SIG-M5 treated with dmso at 0.1 percent for 504 hours (cell line): ENCODE measurements around the gene PVRIG.
A peak's percentile ranks its signal among the peaks of the same experiment; 100 is the strongest.
"Not testable (repeated sequence)": the region's sequence is repeated elsewhere in the genome, so short reads cannot be mapped to it uniquely, and the experiment has no call there.

Experiments used
- DNase-seq: peaks from one replicate; lab custom pipeline; 2025; ENCODE audit not compliant: unreplicated experiment; lab: John Stamatoyannopoulos, UW

Gene PVRIG

DNA sequence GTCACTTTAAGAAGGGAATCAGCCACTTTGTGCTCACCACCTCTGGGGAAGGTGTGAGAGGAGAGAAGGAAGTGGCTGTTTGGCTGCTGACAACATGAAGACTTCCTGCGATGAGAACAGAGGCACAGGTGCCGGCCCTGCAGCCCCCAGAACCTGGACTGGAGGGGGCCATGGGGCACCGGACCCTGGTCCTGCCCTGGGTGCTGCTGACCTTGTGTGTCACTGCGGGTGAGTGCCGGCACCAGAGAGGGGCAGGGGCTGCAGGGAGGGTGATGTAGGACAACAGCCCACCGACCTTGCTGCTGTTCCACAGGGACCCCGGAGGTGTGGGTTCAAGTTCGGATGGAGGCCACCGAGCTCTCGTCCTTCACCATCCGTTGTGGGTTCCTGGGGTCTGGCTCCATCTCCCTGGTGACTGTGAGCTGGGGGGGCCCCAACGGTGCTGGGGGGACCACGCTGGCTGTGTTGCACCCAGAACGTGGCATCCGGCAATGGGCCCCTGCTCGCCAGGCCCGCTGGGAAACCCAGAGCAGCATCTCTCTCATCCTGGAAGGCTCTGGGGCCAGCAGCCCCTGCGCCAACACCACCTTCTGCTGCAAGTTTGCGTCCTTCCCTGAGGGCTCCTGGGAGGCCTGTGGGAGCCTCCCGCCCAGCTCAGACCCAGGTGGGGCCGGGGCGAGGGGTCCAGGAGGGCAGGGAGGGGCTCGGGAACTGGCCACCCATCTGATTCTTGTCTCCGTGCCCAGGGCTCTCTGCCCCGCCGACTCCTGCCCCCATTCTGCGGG is at the start of gene PVRIG:
TSS of gene PVRIG (plus strand) at position 149 of the 785 bp plus-strand sequence. CDS start at position 171, 22 bp downstream.
- DNase-seq: not testable (repeated sequence)

DNA sequence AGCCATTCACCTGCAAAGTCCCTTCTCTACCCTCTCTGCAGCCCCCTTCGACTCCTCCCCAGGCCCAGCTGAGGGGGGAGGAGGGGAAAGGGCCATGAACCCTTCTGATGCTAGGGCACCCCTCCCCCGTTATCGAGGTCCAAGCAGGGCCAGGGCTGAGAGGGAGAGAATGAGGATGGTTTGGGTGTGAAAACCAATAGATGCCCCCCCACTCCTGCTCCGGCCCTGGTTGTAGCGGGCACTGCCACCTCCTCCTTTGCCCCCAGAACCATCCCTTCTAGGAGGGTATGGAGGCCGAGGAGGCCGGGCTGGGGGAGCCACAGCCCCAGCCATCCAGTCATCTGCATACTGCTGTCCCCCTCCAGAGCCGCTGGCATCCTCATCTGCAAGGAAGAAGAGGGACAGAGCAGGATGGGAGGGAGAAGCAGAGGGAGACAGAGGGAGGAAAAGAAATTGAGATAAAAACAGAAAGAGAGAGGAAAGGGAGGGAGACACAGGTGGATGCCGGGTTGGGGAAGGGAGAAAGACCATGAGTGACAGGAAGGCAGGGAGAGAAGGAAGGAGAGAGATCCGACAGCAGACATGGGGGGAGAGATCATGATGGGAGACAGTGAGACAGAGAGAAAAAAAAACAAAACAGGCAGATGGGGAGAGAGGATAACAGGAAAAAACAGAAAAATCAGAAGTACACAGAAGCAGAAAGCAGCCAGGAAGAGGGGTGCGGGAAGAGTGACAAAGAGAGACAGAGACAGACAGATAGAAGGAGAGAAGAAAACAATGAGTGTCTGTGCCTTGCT is 49.5 kb upstream of the PVRIG start:
- DNase-seq: no peak

DNA sequence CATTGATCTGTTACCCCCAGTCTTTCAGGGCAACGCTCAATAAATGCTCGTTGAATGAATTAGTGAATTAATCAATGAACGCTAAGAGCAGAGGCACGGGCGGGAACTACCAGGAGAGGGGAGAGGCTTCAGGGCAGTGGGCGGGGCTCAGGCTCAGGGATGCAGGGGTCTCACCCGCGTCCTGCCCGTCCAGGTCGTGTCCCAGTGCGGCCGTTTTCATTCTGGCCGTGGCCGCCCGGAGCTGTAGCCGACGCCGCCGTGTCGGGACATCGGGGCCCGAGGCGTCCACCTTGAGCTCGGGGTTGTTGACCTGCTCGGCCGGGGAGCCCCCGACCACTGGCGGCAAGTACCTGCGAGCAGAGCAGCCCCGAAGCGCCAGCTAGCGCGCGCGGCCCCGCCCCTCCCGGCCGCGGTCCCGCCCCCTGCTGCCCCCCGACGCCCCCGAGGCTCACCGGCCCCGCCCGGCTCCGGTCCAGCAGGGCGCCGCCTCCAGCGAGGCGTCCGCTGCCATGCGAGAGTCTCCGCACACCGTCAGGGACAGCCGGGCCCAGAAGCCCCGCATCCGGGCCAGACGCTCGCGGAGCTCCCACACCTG is 48.6 kb upstream of the PVRIG start:
- no peak for DNase-seq

DNA sequence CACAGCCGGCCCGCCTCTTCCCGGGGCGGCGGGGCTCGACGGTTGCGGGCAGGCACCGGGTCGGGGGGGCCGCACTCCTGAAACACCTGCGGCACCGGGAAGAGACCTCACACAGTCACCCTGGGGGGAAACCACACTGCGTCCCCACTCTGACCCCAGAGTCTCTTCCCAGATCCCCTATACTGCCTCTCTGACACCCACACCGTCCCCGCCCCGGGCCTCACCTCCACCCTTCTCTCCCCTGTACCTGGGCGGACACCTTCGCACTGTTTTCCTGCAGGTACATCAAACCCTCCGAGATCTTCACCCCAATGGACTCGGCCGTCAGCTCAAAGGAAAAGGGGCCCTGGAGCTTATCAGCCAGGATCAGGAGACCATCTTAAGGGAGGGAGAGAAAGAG is 47.9 kb upstream of the PVRIG start:
- no peak for DNase-seq

DNA sequence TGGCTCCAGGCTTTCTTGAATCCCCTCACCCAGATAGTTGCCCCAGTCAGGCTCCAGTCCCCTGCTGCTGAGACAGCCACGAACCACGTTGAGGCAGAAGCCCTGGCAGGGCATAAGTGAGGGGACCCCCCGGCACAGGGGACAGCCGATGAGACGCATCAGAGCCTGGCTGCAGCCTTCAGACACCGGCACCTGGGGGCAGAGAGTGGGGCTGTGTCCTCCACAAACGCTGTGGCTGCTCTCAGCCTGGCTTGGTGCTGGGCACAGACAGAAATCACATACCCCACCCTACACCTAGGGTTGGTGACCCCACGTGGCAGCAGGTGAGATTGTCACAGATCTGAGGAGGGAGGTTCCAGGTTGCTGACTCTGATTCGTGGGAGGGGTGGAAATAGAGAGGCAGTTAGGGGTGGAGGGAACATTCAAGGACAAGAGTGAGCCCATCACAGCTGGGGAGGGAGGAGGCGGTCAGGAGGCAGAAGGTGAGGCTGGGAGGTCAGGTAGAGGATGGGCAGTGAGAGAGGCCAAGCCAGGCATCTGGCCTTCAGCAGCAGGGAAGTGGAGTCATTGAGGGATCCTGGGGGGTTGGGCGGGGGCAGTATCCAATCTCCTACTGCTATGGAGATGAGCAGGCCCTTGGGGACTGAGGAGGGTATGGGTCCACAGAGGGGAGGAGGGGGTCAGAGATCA is 45.8 kb upstream of the PVRIG start:
- DNase-seq: no peak

DNA sequence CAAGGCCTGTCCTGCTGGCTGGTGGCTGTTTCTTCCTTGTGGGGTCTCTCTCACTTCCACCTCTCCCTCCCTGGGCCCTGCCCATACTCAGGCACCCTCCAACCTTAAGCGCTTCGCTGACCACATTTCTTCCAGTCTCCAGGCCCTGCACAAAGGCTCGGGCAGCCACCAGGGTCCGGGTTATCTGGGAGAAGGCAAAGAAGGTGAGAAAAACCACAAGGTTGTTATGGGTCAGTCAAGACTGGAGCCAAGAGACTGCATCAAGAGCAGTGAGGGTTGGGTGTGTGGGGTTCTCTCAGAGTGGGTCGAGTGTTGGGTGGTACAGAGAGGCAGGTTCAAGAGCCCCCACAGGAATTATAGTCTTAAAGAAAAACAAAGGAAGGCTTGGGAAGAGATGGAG is 45.2 kb upstream of the PVRIG start:
- DNase-seq: no peak

DNA sequence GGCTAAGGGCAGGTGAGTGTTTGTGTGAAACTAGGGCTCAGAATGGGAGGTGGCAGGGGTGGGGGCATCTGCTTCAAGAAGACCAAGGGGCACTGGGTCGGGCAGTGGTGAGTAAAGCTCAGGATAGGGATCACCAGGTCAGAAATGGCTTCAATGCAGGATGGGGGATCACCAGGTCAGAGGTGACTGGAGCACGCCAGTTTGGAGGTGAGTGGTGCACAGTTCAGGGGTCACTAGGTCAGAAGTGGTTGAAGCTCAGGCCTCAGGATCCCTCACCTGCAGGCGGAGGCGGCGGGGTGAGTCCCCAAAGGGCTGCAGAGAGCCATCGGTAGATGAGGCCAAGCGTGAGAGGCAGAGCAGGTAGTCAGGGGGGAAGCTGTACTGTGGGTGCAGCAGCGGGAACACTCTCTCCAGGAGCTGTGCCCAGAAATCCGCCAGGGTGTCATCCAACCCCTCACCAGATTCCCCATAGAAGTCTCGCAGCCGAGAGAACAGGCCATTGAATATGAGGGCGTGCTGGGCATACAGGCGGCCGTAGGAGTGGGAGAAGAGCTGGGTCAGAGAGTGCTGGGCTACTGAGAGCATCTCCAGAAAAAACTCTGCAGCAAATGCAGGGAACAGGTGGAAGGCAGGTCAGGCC is 44.3 kb upstream of the PVRIG start:
- DNase-seq: no peak

DNA sequence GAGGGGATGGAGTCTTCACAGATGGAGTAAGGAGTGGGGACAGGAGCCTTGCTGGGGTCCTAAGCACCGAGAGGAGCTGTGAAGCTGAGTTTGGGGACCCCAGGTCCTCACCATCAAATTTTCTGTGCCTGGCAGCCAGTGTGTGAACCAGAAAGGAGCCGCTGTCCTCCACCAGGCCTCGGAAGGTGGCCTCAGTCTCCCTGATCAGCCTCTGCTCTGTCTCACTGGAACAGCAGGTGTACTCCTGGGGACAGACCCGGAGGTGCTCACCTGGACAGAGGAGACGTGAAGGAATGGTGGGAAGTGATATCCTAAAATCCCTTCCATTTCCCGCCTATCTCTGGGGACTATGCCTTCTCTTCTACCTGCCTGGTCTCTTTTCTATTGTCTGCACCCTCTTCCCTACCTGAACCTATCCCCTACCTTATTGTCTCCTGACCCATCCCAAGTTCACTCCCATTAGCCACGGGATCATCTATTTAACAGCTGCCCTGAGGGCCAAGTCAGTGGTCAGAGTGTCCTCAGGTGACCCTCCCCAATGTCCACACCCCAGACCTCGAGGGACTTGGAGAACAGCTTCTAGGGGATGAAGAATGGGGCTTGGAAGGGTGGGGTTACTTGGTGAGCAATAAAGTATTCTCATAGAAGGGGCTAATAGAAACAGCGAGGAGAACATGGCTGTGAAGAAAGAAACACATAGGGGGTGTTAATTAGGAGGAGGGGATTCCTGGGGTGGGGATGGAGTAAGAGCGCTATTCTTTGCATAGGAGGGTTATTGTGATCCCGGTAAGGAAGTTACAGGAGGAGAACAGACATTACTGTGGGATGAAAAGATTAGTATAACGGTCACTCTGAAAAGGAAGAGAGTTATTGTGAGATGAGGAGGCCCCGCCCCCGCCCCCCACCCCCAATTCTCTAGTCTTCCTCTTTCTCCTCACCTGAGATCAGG is 43.4 kb upstream of the PVRIG start:
- DNase-seq: no peak

DNA sequence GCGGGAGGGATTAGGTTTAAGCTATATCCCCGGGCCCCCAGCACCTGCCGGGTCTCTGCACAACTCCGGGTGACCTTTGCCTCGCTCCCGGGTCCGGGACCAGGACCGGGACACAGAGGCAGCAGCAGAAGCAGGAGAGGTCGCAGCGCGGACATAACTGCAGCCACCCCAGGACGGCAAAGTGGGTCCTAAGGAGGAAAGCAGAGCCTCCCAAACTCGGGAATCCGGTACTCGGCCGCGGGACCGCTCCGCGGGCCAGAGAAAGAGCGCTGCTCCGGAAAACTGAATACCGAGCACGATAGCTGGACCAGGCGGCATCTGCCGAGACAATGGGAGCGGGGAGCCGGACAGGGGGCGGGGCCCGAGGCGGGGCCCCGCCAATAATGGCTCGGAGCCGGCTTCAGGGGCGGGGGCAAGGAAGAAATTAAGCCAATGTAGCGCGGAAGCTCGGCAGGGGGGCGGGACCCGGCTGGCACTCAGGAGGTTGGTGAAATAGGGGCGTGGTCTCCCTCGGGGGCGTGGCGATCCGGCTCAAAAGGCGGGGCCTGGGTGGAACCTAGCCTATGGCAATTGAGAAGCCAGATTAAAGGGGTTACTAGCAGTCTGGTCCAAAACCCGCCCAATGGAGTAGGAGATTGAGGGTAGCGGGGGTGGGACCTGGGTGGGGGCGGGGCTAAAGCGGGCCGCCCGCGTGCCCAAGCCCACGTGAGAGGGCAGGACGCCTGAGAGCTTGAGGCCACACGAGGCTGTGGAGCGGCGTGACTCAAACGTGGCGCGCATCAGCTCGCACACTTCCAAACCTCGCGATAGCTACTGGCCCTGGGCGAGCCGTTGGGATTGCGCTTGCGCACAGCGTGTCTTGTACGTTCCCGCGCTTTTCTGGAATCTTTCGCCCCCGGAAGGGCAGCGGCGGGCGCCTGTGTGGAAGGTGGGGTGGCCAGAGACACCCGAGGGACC is 42.4 kb upstream of the PVRIG start, which contains the start of the genes GPC2 and STAG3:
TSS of gene GPC2 (minus strand) at position 337 of the 957 bp plus-strand sequence. CDS start at position 155, 182 bp downstream.
TSS of gene STAG3 (plus strand) at position 874 of the 957 bp plus-strand sequence. CDS start 2,639 bp downstream, outside the sequence.
- peak; percentile 91 for DNase-seq

DNA sequence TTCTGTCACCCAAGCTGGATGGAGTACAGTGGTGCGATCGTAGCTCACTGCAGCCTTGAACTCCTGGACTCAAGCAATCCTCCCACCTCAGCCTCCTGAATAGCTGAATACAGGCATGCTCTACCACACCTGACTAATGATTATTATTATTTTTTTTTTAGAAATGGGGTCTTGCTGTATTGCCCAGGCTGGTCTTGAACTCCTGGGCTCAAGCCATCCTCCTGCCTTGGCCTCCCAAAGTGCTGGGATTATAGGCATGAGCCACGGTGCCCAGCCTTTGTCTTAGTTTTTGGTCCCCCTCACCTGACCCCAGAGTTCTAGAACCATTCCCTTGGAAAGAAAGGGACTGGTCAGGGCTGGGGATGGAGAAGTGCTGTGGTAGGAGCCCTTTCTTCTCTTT is 39.7 kb upstream of the PVRIG start:
- DNase-seq: not testable (repeated sequence)

DNA sequence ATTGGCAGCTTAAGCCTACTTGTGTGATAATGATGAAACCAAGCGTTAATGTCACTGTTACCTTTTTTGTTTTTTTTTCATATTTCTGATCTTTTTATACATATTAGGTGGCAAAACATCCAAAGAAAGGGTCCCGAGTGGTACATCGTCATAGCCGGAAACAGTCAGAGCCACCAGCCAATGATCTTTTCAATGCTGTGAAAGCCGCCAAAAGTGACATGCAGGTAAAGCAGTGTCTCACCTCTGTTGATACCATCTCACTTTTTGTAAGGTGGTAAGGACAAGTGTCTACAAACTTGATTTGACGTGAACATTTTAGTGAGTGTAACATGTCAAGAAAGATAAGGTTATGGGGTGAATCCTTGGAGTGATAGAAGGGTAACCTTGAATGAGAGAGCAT is 37.1 kb upstream of the PVRIG start:
- not testable (repeated sequence) for DNase-seq

DNA sequence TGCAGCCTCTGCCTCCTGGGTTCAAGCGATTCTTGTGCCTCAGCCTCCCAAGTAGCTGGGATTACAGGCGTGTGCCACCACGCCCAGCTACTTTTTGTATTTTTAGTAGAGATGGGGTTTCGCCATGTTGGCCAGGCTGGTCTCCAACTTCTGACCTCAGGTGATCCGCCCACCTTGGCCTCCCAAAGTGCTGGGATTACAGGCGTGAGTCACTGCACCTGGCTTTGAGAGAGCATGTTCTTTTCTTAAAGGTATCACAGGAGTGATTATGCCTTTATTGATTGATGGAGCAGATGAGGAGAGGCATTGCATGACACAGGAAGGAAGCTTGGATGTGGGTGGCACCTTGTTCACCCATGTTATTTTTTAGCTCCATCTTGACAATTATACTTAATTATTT is 36.7 kb upstream of the PVRIG start:
- not testable (repeated sequence) for DNase-seq

DNA sequence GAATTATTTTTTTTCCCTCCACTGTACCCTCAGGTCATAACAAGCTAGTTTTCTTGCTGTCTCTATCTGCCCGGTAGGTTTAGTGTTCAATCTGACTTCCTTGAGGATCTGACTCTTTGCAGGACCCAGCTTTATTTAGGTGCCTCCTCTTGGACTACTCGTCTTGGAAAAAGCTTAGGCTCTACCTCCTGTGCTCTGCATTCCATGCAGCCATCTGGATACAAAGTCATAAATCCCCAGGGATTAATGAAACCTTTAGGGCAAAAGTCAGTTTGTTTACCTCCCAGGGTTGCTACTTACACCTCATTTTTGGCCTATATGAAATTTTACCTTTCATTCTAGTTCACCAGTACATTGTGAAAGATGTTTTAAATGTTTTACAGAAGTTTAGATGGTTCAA is 34.0 kb upstream of the PVRIG start:
- no peak for DNase-seq

DNA sequence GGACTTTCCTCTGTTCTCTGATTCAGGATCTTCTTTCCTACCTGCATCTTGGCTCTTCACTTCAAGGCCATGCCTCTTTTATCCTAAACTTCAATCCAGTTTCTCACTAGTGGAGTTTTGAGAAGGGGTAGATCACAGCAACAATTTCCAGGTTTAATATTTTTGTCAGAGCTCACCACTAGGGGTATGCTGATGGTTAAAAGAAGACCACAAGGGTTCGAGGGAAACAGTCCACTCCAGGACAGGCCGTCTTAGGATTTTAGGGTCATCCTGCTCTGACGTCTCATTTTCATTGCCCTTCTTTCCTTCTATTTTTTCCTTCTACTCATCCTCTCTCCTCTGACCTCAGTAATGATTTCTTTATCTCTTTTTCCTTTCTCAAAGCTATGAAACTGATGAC is 30.7 kb upstream of the PVRIG start:
- no peak for DNase-seq

DNA sequence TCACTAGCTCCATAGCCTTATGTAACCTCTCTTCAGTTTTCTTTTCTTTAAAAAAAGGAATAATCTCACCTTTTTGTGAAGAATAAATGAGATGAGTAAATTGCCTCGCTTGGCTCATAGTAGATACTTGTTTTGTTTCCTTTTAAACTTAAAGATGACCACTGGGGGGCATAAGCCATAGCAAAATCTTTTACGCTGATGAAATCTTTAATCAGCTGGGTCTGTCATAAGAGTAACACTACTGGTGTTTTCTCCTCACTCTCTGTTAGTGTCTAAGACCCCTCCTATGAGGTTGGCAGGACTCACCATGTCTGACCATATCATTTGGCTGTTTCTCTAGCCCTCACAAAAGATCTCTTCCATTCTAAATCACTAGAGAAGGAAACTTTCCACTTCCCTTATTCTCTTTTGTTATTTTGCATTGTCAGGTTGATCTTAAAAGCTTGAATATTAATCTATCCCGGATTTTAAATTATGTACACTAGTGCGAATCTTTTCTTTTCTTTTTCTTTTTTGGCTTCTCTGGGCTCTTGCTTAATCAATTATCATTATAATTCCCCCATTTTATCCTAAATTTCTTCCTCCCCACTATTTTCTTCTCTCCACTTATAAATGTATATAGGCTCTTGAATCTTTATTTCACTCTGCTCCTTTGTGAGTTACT is 29.6 kb upstream of the PVRIG start:
- DNase-seq: peak; percentile 47

DNA sequence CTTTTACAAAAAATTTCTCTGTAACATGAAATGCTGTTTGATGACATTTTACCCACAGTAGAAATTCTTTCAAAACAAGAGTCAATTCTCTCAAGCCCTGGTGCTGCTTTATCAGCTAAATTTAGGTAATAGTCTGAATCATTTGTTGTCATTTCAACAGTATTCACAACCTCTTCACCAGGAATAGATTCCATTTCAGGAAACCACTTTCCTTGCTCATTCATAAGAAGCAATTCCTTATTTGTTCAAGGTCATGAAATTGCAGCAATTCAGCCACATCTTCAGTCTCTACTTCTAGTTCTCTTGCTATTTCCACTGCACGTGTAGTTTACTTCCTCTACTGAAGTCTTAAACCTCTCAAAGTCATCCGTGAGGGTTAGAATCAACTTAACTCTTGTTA is 28.0 kb upstream of the PVRIG start:
- DNase-seq: peak; percentile 79

DNA sequence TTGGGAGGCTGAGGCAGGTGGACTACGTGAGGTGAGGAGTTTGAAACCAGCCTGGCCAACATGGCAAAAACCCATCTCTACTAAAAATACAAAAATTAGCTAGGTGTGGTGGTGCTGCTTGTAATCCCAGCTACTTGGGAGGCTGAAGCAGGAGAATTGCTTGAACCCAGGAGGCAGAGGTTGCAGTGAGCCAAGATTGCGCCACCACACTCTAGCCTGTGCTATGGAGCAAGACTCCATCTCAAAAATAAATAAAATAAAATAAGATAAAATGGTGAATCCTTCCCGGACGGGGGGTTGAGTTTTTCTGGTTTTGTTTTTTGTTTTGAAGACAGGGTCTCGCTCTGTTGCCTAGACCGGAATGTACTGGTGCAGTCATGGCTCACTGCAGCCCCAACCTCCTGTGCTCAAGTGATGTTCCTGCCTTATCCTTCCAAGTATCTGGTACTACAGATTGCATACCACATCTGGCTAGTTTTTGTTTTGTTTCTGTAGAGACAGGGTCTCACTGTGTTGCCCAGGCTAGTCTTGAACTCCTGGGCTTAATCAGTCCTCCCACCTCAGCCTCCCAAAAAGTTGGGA is 27.4 kb upstream of the PVRIG start:
- not testable (repeated sequence) for DNase-seq
